Right lobe of liver (tissue), 6 donors: ENCODE results near the gene ZNF784. TPM values are rescaled to one million over a fixed set of nuclear protein-coding genes. Genes with fewer than 3 reads are reported as not detected.

ENCODE experiments used
- ATAC-seq, 4 donors: fragments of 200-7000 bp; cut with Tn5 transposase; one replicate each; pipeline ENCODE4 v1.9.1; 2020; ENCODE audit warnings: mild to moderate bottlenecking in 4 of 4, moderate library complexity in 4 of 4
- DNase-seq, 3 donors: peaks; one replicate each; pipeline ENCODE4 v3.0.0-alpha.2; 2020
- H3K27ac ChIP-seq, 3 donors: fragments of 200-600 bp; one replicate each; pipeline ENCODE4 v1.8.0; 2022
- H3K27me3 ChIP-seq, 2 donors: fragments of 200-600 bp; one replicate each; pipeline ENCODE4 v1.8.0; 2022
- H3K36me3 ChIP-seq, 4 donors: fragments of 200-600 bp; sonication (generic) in 1 of 4; one replicate each; pipeline versions ENCODE4 v1.5.1 to v1.8.0; 2017 to 2022; ENCODE audit warnings: control low read depth in 1 of 4
- H3K4me1 ChIP-seq, 4 donors: fragments of 200-600 bp; sonication (generic) in 1 of 4; one replicate each; pipeline versions ENCODE4 v1.5.1 to v1.8.0; 2017 to 2022; ENCODE audit warnings: control low read depth in 1 of 4
- H3K4me3 ChIP-seq, 3 donors: fragments of 200-600 bp; one replicate each; pipeline ENCODE4 v1.8.0; 2022
- H3K9me3 ChIP-seq, 4 donors: fragments of 200-600 bp; sonication (generic) in 1 of 4; one replicate each; pipeline versions ENCODE4 v1.5.1 to v1.8.0; 2017 to 2022; ENCODE audit warnings: control low read depth in 1 of 4
- CTCF ChIP-seq, 4 donors: fragments of 200-600 bp in 3 of 4; fragments of 450-650 bp in 1 of 4; IDR thresholded peaks; one replicate each; pipeline versions ENCODE4 v1.5.1 to v1.8.0; 2016 to 2022; ENCODE audit warnings: antibody characterized with exemption in 4 of 4, mild to moderate bottlenecking in 2 of 4
- POLR2A ChIP-seq: fragments of 450-650 bp; IDR thresholded peaks from one replicate; pipeline ENCODE4 v1.6.1; 2017; ENCODE audit warnings: antibody characterized with exemption, mild to moderate bottlenecking
- WGBS: methylation state at CpG from one replicate; pipeline ENCODE4 v1.1.6; 2018; ENCODE audit warnings: low coverage, low lambda C conversion rate; ENCODE audit not compliant: insufficient coverage; ENCODE audit errors: missing lambda C conversion rate; 5-methylcytosine and 5-hydroxymethylcytosine counted together
- intact Hi-C, 2 donors: fragments of 100-400 bp; cut with DNase I; formaldehyde crosslinking; loops; one replicate each; pipeline versions ENCODE4 v1.11.2 to v1.14.1; 2022
- total RNA-seq, 6 experiments: library from RNA; depleted of rRNA in 2 of 6; stranded (reverse); fragments of >200 nt in 2 of 6; fragmentation: NEBNext Ultra II Directional in 3 of 6; extraction: Animal tissue kit (Norgen Biotek cat#: 25700) in 3 of 6; gene quantifications; one replicate each; pipeline versions ENCODE4 v1.1.0 to v1.2.4, GENCODE V29; 2016 to 2023
- donor health status: DM: no; HTN: yes; CAD: no.
- donor health status: DM: no; HTN: no; CAD: no.
- donor health status: DM: no; HTN: no; CAD: no.
- donor health status: DM: no; HTN: yes; CAD: no.
- donor health status: DM: no; HTN: yes; CAD: no.

ZNF784 gene
- total RNA-seq, 6 experiments from 2014 or later, result 2.9 to 5.5 (median 4.1) TPM

GRCh38 chr19:55651236-55651635, 26.9 kb upstream of the ZNF784 start:
- intact Hi-C loops, result no loop called here
- no peak for ATAC-seq
- H3K9me3 ChIP-seq, result no peaks in the 10 kb centered on the region
- no peak overlapping the region for H3K4me3 ChIP-seq
- H3K4me1 ChIP-seq, result peaks cover 0 to 18% (median 5%) of the 10 kb centered on the region in 4 donors
- no peak overlapping the region for H3K27ac ChIP-seq
- peak in 1 of 3 donors; percentile 22 for DNase-seq
- H3K36me3 ChIP-seq, result no peaks in the 10 kb centered on the region
- 82% methylated on average over 12 of the region's 18 CpGs for WGBS
- TF ChIP-seq POLR2A, result no peak
- no peak for TF ChIP-seq CTCF (IDR thresholded peaks at IDR 0.05)
- no peaks in the 10 kb centered on the region for H3K27me3 ChIP-seq

GRCh38 chr19:55650602-55651230, 26.4 kb upstream of the ZNF784 start:
- H3K36me3 ChIP-seq, result no peaks in the 10 kb centered on the region
- DNase-seq (peak in 1 of 3 donors; percentile 20), ATAC-seq (no peak)
- H3K27me3 ChIP-seq, result no peaks in the 10 kb centered on the region
- 89% methylated on average over 6 of the region's 17 CpGs for WGBS
- H3K27ac ChIP-seq, result no peak overlapping the region
- no peak for TF ChIP-seq POLR2A
- TF ChIP-seq CTCF (IDR thresholded peaks at IDR 0.05), result no peak
- no peak overlapping the region for H3K4me3 ChIP-seq
- peaks cover 0 to 13% (median 3%) of the 10 kb centered on the region in 4 donors for H3K4me1 ChIP-seq
- H3K9me3 ChIP-seq, result no peaks in the 10 kb centered on the region
- intact Hi-C loops, result no loop called here

- Histone ChIP-seq H3K27me3 (no peaks in the 10 kb centered on the region), H3K9me3 (no peaks in the 10 kb centered on the region), H3K27ac (no peak overlapping the region), H3K4me3 (no peak overlapping the region), H3K36me3 (peaks cover 0 to 4% (median 0%) of the 10 kb centered on the region in 4 donors), H3K4me1 (peaks cover 0 to 13% (median 3%) of the 10 kb centered on the region in 4 donors)
- 74% methylated on average over 3 of the region's 4 CpGs for WGBS
- ATAC-seq (no peak), DNase-seq (no peak)
- TF ChIP-seq CTCF (IDR thresholded peaks at IDR 0.05) (no peak), POLR2A (no peak)
- intact Hi-C loops, result no loop called here
Measured at GRCh38 chr19:55650126-55650557, 25.8 kb upstream of the ZNF784 start.

- intact Hi-C loops, result no loop called here
- no peak for ATAC-seq
- Histone ChIP-seq H3K4me3 (peak overlapping the region in 1 of 3 donors; percentile 77), H3K9me3 (no peaks in the 10 kb centered on the region), H3K27ac (no peak overlapping the region), H3K27me3 (no peaks in the 10 kb centered on the region), H3K4me1 (peaks cover 0 to 16% (median 3%) of the 10 kb centered on the region in 4 donors), H3K36me3 (peaks cover 0 to 10% (median 0%) of the 10 kb centered on the region in 4 donors)
- TF ChIP-seq POLR2A (no peak), CTCF (IDR thresholded peaks at IDR 0.05) (no peak)
- 79% methylated on average over 2 of the region's 17 CpGs for WGBS
- peak in 1 of 3 donors; percentile 17 for DNase-seq
Measured at GRCh38 chr19:55649268-55650125, 25.1 kb upstream of the ZNF784 start.
